ENCODE data around the gene EMP3.

GRCh38 chr19:48311384-48311783 is 14.0 kb upstream of the EMP3 start:
- no peak for TF ChIP-seq EP300 (IDR thresholded peaks at IDR 0.05; ENCODE audit: borderline replicate concordance)
- TF ChIP-seq REST (IDR thresholded peaks at IDR 0.05; ENCODE audit: low read depth), result no peak
- TF ChIP-seq CREB1 (IDR thresholded peaks at IDR 0.05; ENCODE audit: low read depth), result no peak
- TF ChIP-seq TEAD4 (IDR thresholded peaks at IDR 0.05), result no peak

All from Ishikawa (cell line).